H1 (cell line): ENCODE measurements around the gene REM2. TPM values are rescaled to one million over a fixed set of nuclear protein-coding genes. Genes with fewer than 3 reads are reported as not detected.

ENCODE experiments used
- CTCF ChIA-PET: fragments of 300-600 bp; sonication (Branson Sonifier 250); formaldehyde crosslinking; loops from one replicate; lab custom pipeline; 2021; ENCODE audit not compliant: partially characterized antibody; lab: Charles Lee
- POLR2A ChIA-PET: fragments of 300-600 bp; sonication (Branson Sonifier 250); formaldehyde crosslinking; loops from one replicate; lab custom pipeline; 2021; ENCODE audit warnings: inconsistent platforms; ENCODE audit not compliant: partially characterized antibody; lab: Charles Lee
- DNase-seq, 2 experiments: peaks; one replicate each; pipeline versions ENCODE4 v3.0.0 to v3.0.0-alpha.2; 2010 to 2022; ENCODE audit warnings: low spot score in 2 of 2, low read depth in 1 of 2, mixed read lengths in 1 of 2
- FAIRE-seq: peaks from 2 replicates; lab custom pipeline; 2011; peaks lifted over from hg19 to GRCh38; lab: Jason Lieb, UNC
- H2AFZ ChIP-seq: 2 replicates; pipeline ENCODE4 v1.8.1; 2012; ENCODE audit warnings: low read length, inconsistent platforms
- H2AK5ac ChIP-seq: 2 replicates; pipeline ENCODE4 v1.6.1; 2013; ENCODE audit warnings: low read depth, low read length
- H2BK120ac ChIP-seq: replicated peaks from 2 replicates; pipeline ENCODE3; 2013; ENCODE audit warnings: low read depth, low read length, inconsistent platforms
- H2BK12ac ChIP-seq: 2 replicates; pipeline ENCODE4 v1.6.1; 2013; ENCODE audit warnings: low read depth, low read length
- H2BK15ac ChIP-seq: 2 replicates; pipeline ENCODE4 v1.6.1; 2013; ENCODE audit warnings: low read length
- H2BK20ac ChIP-seq: 2 replicates; pipeline ENCODE4 v1.6.1; 2013; ENCODE audit warnings: low read length
- H2BK5ac ChIP-seq: 2 replicates; pipeline ENCODE4 v1.6.1; 2013; ENCODE audit warnings: low read depth, low read length
- H3K14ac ChIP-seq: 2 replicates; pipeline ENCODE4 v1.6.1; 2013; ENCODE audit warnings: inconsistent platforms; ENCODE audit not compliant: insufficient read length
- H3K18ac ChIP-seq: 2 replicates; pipeline ENCODE4 v1.6.1; 2013; ENCODE audit warnings: low read length; ENCODE audit errors: extremely low read depth
- H3K23ac ChIP-seq: 2 replicates; pipeline ENCODE4 v1.6.1; 2013; ENCODE audit warnings: inconsistent platforms; ENCODE audit not compliant: insufficient read length
- H3K23me2 ChIP-seq: 2 replicates; pipeline ENCODE4 v1.6.1; 2013; ENCODE audit warnings: low read depth, low read length
- H3K27ac ChIP-seq: 2 replicates; pipeline ENCODE4 v1.6.1; 2011; ENCODE audit warnings: low read depth, low read length, inconsistent platforms
- H3K27me3 ChIP-seq, 4 experiments: replicated peaks in 1 of 4; 1 replicate in 1 of 4; 2 replicates in 3 of 4; pipeline versions ENCODE4 v1.6.1 to v1.8.1; 2011 to 2013; ENCODE audit warnings: low read length in 3 of 4, mild to moderate bottlenecking in 3 of 4, inconsistent platforms in 2 of 4, mixed read lengths in 2 of 4, moderate library complexity in 1 of 4; ENCODE audit not compliant: control insufficient read depth in 3 of 4, insufficient read depth in 3 of 4; ENCODE audit errors: extremely low read depth in 1 of 4
- H3K36me3 ChIP-seq, 4 experiments: 2 replicates each; pipeline versions ENCODE4 v1.6.1 to v1.8.1; 2011 to 2013; ENCODE audit warnings: mild to moderate bottlenecking in 4 of 4, low read length in 3 of 4, moderate library complexity in 2 of 4, control low read depth in 1 of 4, inconsistent platforms in 1 of 4; ENCODE audit not compliant: insufficient read depth in 4 of 4, control insufficient read depth in 2 of 4
- H3K4ac ChIP-seq: replicated peaks from 2 replicates; pipeline ENCODE3; 2013; ENCODE audit warnings: low read length, low read depth, mixed read lengths, inconsistent platforms; ENCODE audit not compliant: insufficient read length
- H3K4me1 ChIP-seq, 4 experiments: replicated peaks in 1 of 4; 1 replicate in 1 of 4; 2 replicates in 3 of 4; pipeline versions ENCODE4 v1.6.1 to v1.8.1; 2011 to 2013; ENCODE audit warnings: low read length in 3 of 4, inconsistent platforms in 2 of 4, mixed read lengths in 1 of 4; ENCODE audit not compliant: insufficient read depth in 4 of 4, control insufficient read depth in 3 of 4
- H3K4me2 ChIP-seq, 2 experiments: 2 replicates each; pipeline versions ENCODE4 v1.6.1 to v1.8.1; 2011 to 2013; ENCODE audit warnings: low read depth in 2 of 2, low read length in 2 of 2, control low read depth in 1 of 2, inconsistent platforms in 1 of 2, mild to moderate bottlenecking in 1 of 2; ENCODE audit not compliant: insufficient read depth in 1 of 2
- H3K4me3 ChIP-seq, 4 experiments: fragments of 200-600, 300-600 bp in 1 of 4; sonication (generic), shearing (Covaris generic), sonication (Bioruptor Twin) in 1 of 4; 2 replicates each; pipeline versions ENCODE4 v1.5.1 to v1.8.1; 2011 to 2016; ENCODE audit warnings: low read length in 4 of 4, low read depth in 3 of 4, control low read depth in 2 of 4, inconsistent platforms in 2 of 4, mild to moderate bottlenecking in 2 of 4, mixed read lengths in 1 of 4, moderate library complexity in 1 of 4; ENCODE audit not compliant: insufficient read depth in 2 of 4; ENCODE audit errors: extremely low read depth in 1 of 4
- H3K56ac ChIP-seq: replicated peaks from 2 replicates; pipeline ENCODE3; 2013; ENCODE audit warnings: low read depth, mild to moderate bottlenecking, mixed read lengths, low read length, inconsistent platforms; ENCODE audit not compliant: insufficient read length
- H3K79me1 ChIP-seq: 2 replicates; pipeline ENCODE4 v1.6.1; 2013; ENCODE audit warnings: low read depth, low read length, control low read depth
- H3K79me2 ChIP-seq, 2 experiments: 2 replicates each; pipeline versions ENCODE4 v1.6.1 to v1.8.1; 2012 to 2013; ENCODE audit warnings: low read length in 2 of 2, mild to moderate bottlenecking in 2 of 2, inconsistent platforms in 1 of 2; ENCODE audit not compliant: insufficient read depth in 2 of 2, control insufficient read depth in 1 of 2
- H3K9ac ChIP-seq, 4 experiments: replicated peaks in 1 of 4; 1 replicate in 1 of 4; 2 replicates in 3 of 4; pipeline versions ENCODE4 v1.6.1 to v1.8.1; 2011 to 2013; ENCODE audit warnings: low read depth in 3 of 4, low read length in 3 of 4, control low read depth in 2 of 4, mild to moderate bottlenecking in 2 of 4, moderate library complexity in 2 of 4, inconsistent platforms in 1 of 4; ENCODE audit errors: extremely low read depth in 1 of 4
- H3K9me3 ChIP-seq, 2 experiments: 2 replicates each; pipeline versions ENCODE4 v1.6.1 to v1.8.1; 2012 to 2013; ENCODE audit warnings: mild to moderate bottlenecking in 2 of 2, moderate library complexity in 2 of 2, control low read depth in 1 of 2, inconsistent platforms in 1 of 2, low read depth in 1 of 2, low read length in 1 of 2, mixed read lengths in 1 of 2; ENCODE audit not compliant: insufficient read depth in 2 of 2
- H4K20me1 ChIP-seq, 2 experiments: replicated peaks in 1 of 2; 2 replicates each; pipeline versions ENCODE3 to v1.8.1; 2011 to 2013; ENCODE audit warnings: inconsistent platforms in 2 of 2, low read length in 2 of 2, mild to moderate bottlenecking in 1 of 2; ENCODE audit not compliant: insufficient read depth in 2 of 2, control insufficient read depth in 1 of 2
- H4K5ac ChIP-seq: 2 replicates; pipeline ENCODE4 v1.6.1; 2013; ENCODE audit warnings: low read length, low read depth, mixed read lengths, inconsistent platforms; ENCODE audit not compliant: insufficient read length
- H4K8ac ChIP-seq: 2 replicates; pipeline ENCODE4 v1.8.0; 2013; ENCODE audit warnings: mild to moderate bottlenecking, moderate library complexity, low read length, inconsistent platforms; ENCODE audit not compliant: insufficient read depth; ENCODE audit errors: extremely low read depth
- H4K91ac ChIP-seq: replicated peaks from 2 replicates; pipeline ENCODE3; 2013; ENCODE audit warnings: low read length, mixed read lengths, inconsistent platforms; ENCODE audit not compliant: insufficient read length
- WGBS, 2 experiments: shearing (Covaris generic) in 1 of 2; methylation state at CpG; one replicate each; pipeline versions ENCODE4 v1.1.6 to v1.1.7; 2013 to 2015; ENCODE audit warnings: low lambda C conversion rate in 2 of 2, mixed read lengths in 2 of 2, inconsistent platforms in 1 of 2, low coverage in 1 of 2, missing lambda C conversion rate in 1 of 2; ENCODE audit not compliant: insufficient replicate concordance in 2 of 2, insufficient coverage in 1 of 2, insufficient read length in 1 of 2; ENCODE audit errors: extremely low coverage in 1 of 2, missing lambda C conversion rate in 1 of 2; 5-methylcytosine and 5-hydroxymethylcytosine counted together
- polyA plus RNA-seq, 7 experiments: library from polyadenylated mRNA; depleted of rRNA in 3 of 7; stranded (reverse) in 5 of 7; unstranded in 2 of 7; fragments of >200 nt in 5 of 7; fragments of 200-250 nt in 2 of 7; gene quantifications; 1 replicate in 5 of 7; 2 replicates in 1 of 7; 4 replicates in 1 of 7; pipeline versions ENCODE4 v1.2.1 to v1.2.3, GENCODE V29; 2011 to 2013; ENCODE audit warnings: missing spikeins in 2 of 7, mixed read lengths in 2 of 7
- total RNA-seq: library from RNA; stranded (reverse); fragmentation: NEBNext Ultra II Directional; extraction: Animal tissue kit (Norgen Biotek cat#: 25700); gene quantifications from 2 replicates; pipeline ENCODE4 v1.2.1, GENCODE V29; 2021

The REM2 gene
- total and polyA plus RNA-seq, 2 of the 8 experiments (the other 6 are each of a cell fraction or from before 2014, with no cell fraction given), result 1.00 to 1.1 TPM

DNA sequence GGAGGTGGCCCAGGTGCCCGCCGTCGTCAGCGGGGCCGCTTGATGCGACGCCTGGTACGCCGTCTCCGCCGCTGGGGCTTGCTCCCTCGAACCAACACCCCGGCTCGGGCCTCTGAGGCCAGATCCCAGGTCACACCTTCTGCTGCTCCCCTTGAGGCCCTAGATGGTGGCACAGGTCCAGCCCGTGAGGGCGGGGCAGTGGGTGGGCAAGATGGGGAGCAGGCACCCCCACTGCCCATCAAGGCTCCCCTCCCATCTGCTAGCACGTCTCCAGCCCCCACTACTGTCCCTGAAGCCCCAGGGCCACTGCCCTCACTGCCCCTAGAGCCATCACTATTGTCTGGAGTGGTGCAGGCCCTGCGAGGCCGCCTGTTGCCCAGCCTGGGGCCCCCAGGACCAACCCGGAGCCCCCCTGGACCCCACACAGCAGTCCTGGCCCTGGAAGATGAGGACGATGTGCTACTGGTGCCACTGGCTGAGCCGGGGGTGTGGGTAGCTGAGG, 6.0 kb upstream of the REM2 start:
- Histone ChIP-seq H3K36me3 (no peaks in the 10 kb centered on the region; a peak in 2 of 8 replicates), H3K27me3 (no peaks in the 10 kb centered on the region), H4K8ac (0 out of 2 replicates have a peak overlapping the region, but pooled peaks have one; percentile 1), H3K18ac (no peak overlapping the region), H3K79me2 (no peaks in the 10 kb centered on the region), H3K4ac (no peak overlapping the region), H3K4me3 (no peak overlapping the region), H2BK12ac (no peak overlapping the region), H3K9ac (no peak overlapping the region), H4K20me1 (no peaks in the 10 kb centered on the region), H3K23me2 (no peaks in the 10 kb centered on the region), H2BK15ac (no peak overlapping the region), H2BK20ac (no peak overlapping the region), H4K91ac (no peak overlapping the region), H3K27ac (no peak overlapping the region), H3K79me1 (no peaks in the 10 kb centered on the region), H4K5ac (no peak overlapping the region), H2AK5ac (no peak overlapping the region), H2BK5ac (no peak overlapping the region), H3K23ac (no peak overlapping the region), H3K56ac (no peak overlapping the region), H2AFZ (no peak overlapping the region), H3K9me3 (no peaks in the 10 kb centered on the region), H3K14ac (no peak overlapping the region), H3K4me2 (no peak overlapping the region), H3K4me1 (peaks cover 0 to 5% (median 1%) of the 10 kb centered on the region in 4 experiments; a peak in 4 of 7 replicates), H2BK120ac (no peak overlapping the region)
- 95% methylated on average over 22 of the region's 22 CpGs; no CpG with 5 or more reads in 1 of the 2 experiments for WGBS, 2 experiments
- POLR2A ChIA-PET, result interaction anchor here (6.6 kb wide), 1 partner anchor 7 kb away, joined by 54 read pairs; the partner anchor contains the start of gene REM2
- CTCF ChIA-PET, result interaction anchor here (9.3 to 56.0 kb wide), 2 partner anchors 19 to 58 kb away, joined by 135 to 1562 read pairs; partner anchors contain the start of genes MMP14, MRPL52 and SLC7A7
- DNase-seq, result no peak
- no peak for FAIRE-seq
